Stimulated activated naive CD8-positive, alpha-beta T cell treated with anti-CD3 and anti-CD28 coated beads, Interleukin-15, amount 100 ng/mL, for 72 hours (primary cell): ENCODE data around the gene TGFBR3L.

ENCODE experiments used
- ATAC-seq: fragments of 150-1000 bp; cut with Tn5 transposase; 2 replicates; pipeline ENCODE4 v1.10.0; 2021; ENCODE audit warnings: mild to moderate bottlenecking, moderate library complexity
- DNase-seq, 2 donors: peaks; one replicate each; pipeline ENCODE4 v3.0.0; 2021 to 2022
- H3K27ac Mint-ChIP-seq, 2 donors: one replicate each; pipeline ENCODE4 v1.8.0; 2022; ENCODE audit warnings: mild to moderate bottlenecking in 2 of 2, mixed read lengths in 2 of 2, moderate library complexity in 2 of 2
- H3K27me3 Mint-ChIP-seq: one replicate; pipeline ENCODE4 v1.8.0; 2022; ENCODE audit warnings: mixed read lengths
- H3K4me1 Mint-ChIP-seq: one replicate; pipeline ENCODE4 v1.8.0; 2022; ENCODE audit warnings: mild to moderate bottlenecking, mixed read lengths
- H3K4me3 Mint-ChIP-seq, 2 donors: one replicate each; pipeline ENCODE4 v1.8.0; 2022; ENCODE audit warnings: mild to moderate bottlenecking in 2 of 2, mixed read lengths in 2 of 2, moderate library complexity in 1 of 2
- H3K9me3 Mint-ChIP-seq, 2 donors: one replicate each; pipeline ENCODE4 v1.8.0; 2022; ENCODE audit warnings: mixed read lengths in 2 of 2

Gene TGFBR3L

GRCh38 chr19:7965921-7966665, 51.5 kb downstream of the TGFBR3L start:
- Mint-ChIP-seq H3K27ac (peak overlapping the region; percentile 49 to 87), H3K4me1 (peaks cover 6% of the 10 kb centered on the region), H3K27me3 (no peaks in the 10 kb centered on the region), H3K4me3 (no peak overlapping the region), H3K9me3 (no peaks in the 10 kb centered on the region)
- DNase-seq (no peak), ATAC-seq (no peak)

GRCh38 chr19:7968008-7968795, 53.6 kb downstream of the TGFBR3L start:
- Mint-ChIP-seq H3K27me3 (no peaks in the 10 kb centered on the region), H3K27ac (peak overlapping the region; percentile 53 to 87), H3K4me1 (peaks cover 6% of the 10 kb centered on the region), H3K4me3 (no peak overlapping the region), H3K9me3 (no peaks in the 10 kb centered on the region)
- ATAC-seq, result no peak
- DNase-seq, result no peak
